Psoas muscle (tissue), 8 donors: ENCODE data around the gene FOXE3. TPM values are rescaled to one million over a fixed set of nuclear protein-coding genes. Genes with fewer than 3 reads are reported as not detected.

Source experiments
- ATAC-seq, 4 donors: fragments of 200-7000 bp; cut with Tn5 transposase; one replicate each; pipeline ENCODE4 v1.9.1; 2020; ENCODE audit warnings: moderate library complexity in 3 of 4, mild to moderate bottlenecking in 2 of 4
- DNase-seq, 2 donors: peaks; one replicate each; pipeline ENCODE4 v3.0.0-alpha.2; 2020
- H3K27ac ChIP-seq: fragments of 200-600 bp; one replicate; pipeline ENCODE4 v1.8.0; 2022
- H3K27me3 ChIP-seq, 3 donors: fragments of 200-600 bp in 1 of 3; one replicate each; pipeline versions ENCODE4 v1.6.1 to v1.8.0; 2013 to 2022; ENCODE audit warnings: low read length in 2 of 3, mild to moderate bottlenecking in 2 of 3, moderate library complexity in 1 of 3; ENCODE audit not compliant: insufficient read depth in 3 of 3
- H3K36me3 ChIP-seq, 2 donors: fragments of 200-600 bp in 1 of 2; one replicate each; pipeline versions ENCODE4 v1.6.1 to v1.8.0; 2013 to 2022; ENCODE audit warnings: low read depth in 1 of 2, mild to moderate bottlenecking in 1 of 2, moderate library complexity in 1 of 2; ENCODE audit not compliant: insufficient read depth in 1 of 2
- H3K4me1 ChIP-seq: fragments of 200-600 bp; one replicate; pipeline ENCODE4 v1.8.0; 2022
- H3K4me3 ChIP-seq: fragments of 200-600 bp; one replicate; pipeline ENCODE4 v1.8.0; 2022; ENCODE audit warnings: mild to moderate bottlenecking
- H3K9me3 ChIP-seq: fragments of 200-600 bp; one replicate; pipeline ENCODE4 v1.8.0; 2022
- CTCF ChIP-seq: fragments of 200-600 bp; IDR thresholded peaks from one replicate; pipeline ENCODE4 v1.8.0; 2022; ENCODE audit warnings: antibody characterized with exemption
- WGBS, 3 donors: extraction: QIAGEN DNeasy Blood & Tissue Kit; methylation state at CpG; one replicate each; pipeline versions ENCODE4 v1.1.6 to v1.1.7; 2013; 5-methylcytosine and 5-hydroxymethylcytosine counted together
- intact Hi-C, 2 donors: fragments of 100-400 bp; cut with DNase I; formaldehyde crosslinking; loops; one replicate each; pipeline versions ENCODE4 v1.11.0 to v1.14.2; 2022
- long read RNA-seq, 2 donors: library from polyadenylated mRNA; unstranded; transcript quantifications; one replicate each; pipeline ENCODE4 v2.0.0, GENCODE V29; 2021
- polyA plus RNA-seq, 3 donors: library from polyadenylated mRNA; stranded (reverse); fragments of 200-250 nt; gene quantifications; one replicate each; pipeline ENCODE4 v1.2.3, GENCODE V29; 2013
- total RNA-seq, 4 donors: library from RNA; stranded (reverse); fragmentation: NEBNext Ultra II Directional in 2 of 4; extraction: Animal tissue kit (Norgen Biotek cat#: 25700) in 2 of 4; gene quantifications; one replicate each; pipeline versions ENCODE4 v1.2.1 to v1.2.4, GENCODE V29; 2021 to 2023
- donor health status: healthy with polysubstance abuse.
- donor health status: DM: no; HTN: no; CAD: no; lungs with moderate emphysema.
- donor health status: Bipolar disorder and iron deficiency.
- donor health status: healthy.
- donor health status: DM: yes; HTN: yes; CAD: no.
- donor health status: DM: no; HTN: no; CAD: no.
- donor health status: DM: no; HTN: no; CAD: no.
- donor health status: DM: yes; HTN: yes; CAD: no.

Gene FOXE3
- under 1 TPM in 1 of 4 donors, not detected in 3; 0.10 TPM for total RNA-seq
- polyA plus RNA-seq = under 1 TPM in 2 of 3 donors, not detected in 1; 0.03 to 0.08 TPM
- long read RNA-seq, donor 1 = 0 reads
- long read RNA-seq, donor 2 = 0 reads

- Histone ChIP-seq H3K36me3 (no peaks in the 10 kb centered on the region), H3K27ac (no peak within 1 kb of the TSS), H3K4me3 (no peak within 1 kb of the TSS), H3K27me3 (peaks cover 0 to 61% (median 21%) of the 10 kb centered on the region in 3 donors), H3K9me3 (no peaks in the 10 kb centered on the region), H3K4me1 (no peaks in the 10 kb centered on the region)
- no peak for TF ChIP-seq CTCF
- 23 to 57% (median 27%) methylated on average over 5 to 21 of the region's 21 CpGs for WGBS, 3 donors
- ATAC-seq (no peak), DNase-seq (no peak)
- intact Hi-C loops = no loop called here
Measured at GRCh38 chr1:47415728-47416318, at the start of gene FOXE3. FOXE3 (plus strand) TSS chr1:47416285; CDS start chr1:47416316, 31 bp downstream.

GRCh38 chr1:47367651-47368050 is 48.4 kb upstream of the FOXE3 start:
- H3K27ac ChIP-seq = no peak overlapping the region
- peaks cover 0 to 3% (median 0%) of the 10 kb centered on the region in 3 donors for H3K27me3 ChIP-seq
- ATAC-seq = no peak
- H3K4me3 ChIP-seq = no peak overlapping the region
- DNase-seq = no peak
- no peaks in the 10 kb centered on the region for H3K9me3 ChIP-seq
- intact Hi-C loops = no loop called here
- 84 to 95% (median 94%) methylated on average over 7 of the region's 7 CpGs for WGBS, 3 donors
- no peaks in the 10 kb centered on the region for H3K4me1 ChIP-seq
- H3K36me3 ChIP-seq = peaks cover 3 to 46% of the 10 kb centered on the region in 2 donors
- TF ChIP-seq CTCF = no peak

- Histone ChIP-seq H3K9me3 (no peaks in the 10 kb centered on the region), H3K27ac (no peak overlapping the region), H3K4me1 (no peaks in the 10 kb centered on the region), H3K4me3 (no peak overlapping the region), H3K27me3 (peaks cover 0 to 3% (median 0%) of the 10 kb centered on the region in 3 donors), H3K36me3 (peaks cover 3 to 80% of the 10 kb centered on the region in 2 donors)
- DNase-seq (no peak), ATAC-seq (no peak)
- no peak for TF ChIP-seq CTCF
- intact Hi-C loops = no loop called here
Measured at GRCh38 chr1:47371016-47371517, 45.0 kb upstream of the FOXE3 start.

GRCh38 chr1:47374501-47374900 is 41.6 kb upstream of the FOXE3 start:
- no peak for ATAC-seq
- H3K36me3 ChIP-seq = peaks cover 0 to 99% of the 10 kb centered on the region in 2 donors
- 90 to 94% (median 91%) methylated on average over 1 of the region's 1 CpG for WGBS, 3 donors
- H3K27me3 ChIP-seq = no peaks in the 10 kb centered on the region
- H3K27ac ChIP-seq = no peak overlapping the region
- no peak overlapping the region for H3K4me3 ChIP-seq
- TF ChIP-seq CTCF = no peak
- intact Hi-C loops = no loop called here
- H3K9me3 ChIP-seq = no peaks in the 10 kb centered on the region
- no peak for DNase-seq
- H3K4me1 ChIP-seq = no peaks in the 10 kb centered on the region
